Stimulated activated CD4-positive, alpha-beta T cell treated with anti-CD3 and anti-CD28 coated beads, Interleukin-4, amount 100 ng/mL, for 24 hours (primary cell): Measurements from ENCODE around the gene THSD7A.

ENCODE experiments used
- DNase-seq: peaks from one replicate; pipeline ENCODE4 v3.0.0-alpha.2; 2020

Gene THSD7A

GRCh38 chr7:11811709-11812108, 20.3 kb downstream of the THSD7A start:
- DNase-seq, result no peak

GRCh38 chr7:11810043-11810625, 21.9 kb downstream of the THSD7A start:
- no peak for DNase-seq

GRCh38 chr7:11807000-11807399, 25.0 kb downstream of the THSD7A start:
- DNase-seq, result no peak

- no peak for DNase-seq
These were observed 27.4 kb downstream of the THSD7A start for GRCh38 chr7:11804621-11805020.

GRCh38 chr7:11795231-11795630, 36.8 kb downstream of the THSD7A start:
- no peak for DNase-seq

DNA sequence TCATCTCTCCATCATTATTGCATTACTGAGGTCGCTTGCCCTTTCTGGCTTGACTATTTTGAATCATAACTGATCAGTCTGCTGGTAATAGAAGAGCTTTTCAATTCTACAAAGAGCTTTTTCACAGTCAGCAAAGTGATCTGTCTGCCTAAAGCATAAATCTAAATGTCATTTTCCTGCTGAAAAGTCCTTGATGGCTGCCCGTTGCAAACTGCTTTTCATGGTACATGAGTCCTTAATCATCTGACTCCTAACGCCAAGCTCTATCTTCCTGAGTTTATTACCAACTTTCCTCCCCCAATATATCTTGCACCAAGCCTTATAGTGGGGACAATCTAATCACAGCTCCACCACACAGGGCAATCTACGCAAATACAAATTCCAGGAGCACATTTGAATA, 39.8 kb downstream of the THSD7A start:
- no peak for DNase-seq

DNA sequence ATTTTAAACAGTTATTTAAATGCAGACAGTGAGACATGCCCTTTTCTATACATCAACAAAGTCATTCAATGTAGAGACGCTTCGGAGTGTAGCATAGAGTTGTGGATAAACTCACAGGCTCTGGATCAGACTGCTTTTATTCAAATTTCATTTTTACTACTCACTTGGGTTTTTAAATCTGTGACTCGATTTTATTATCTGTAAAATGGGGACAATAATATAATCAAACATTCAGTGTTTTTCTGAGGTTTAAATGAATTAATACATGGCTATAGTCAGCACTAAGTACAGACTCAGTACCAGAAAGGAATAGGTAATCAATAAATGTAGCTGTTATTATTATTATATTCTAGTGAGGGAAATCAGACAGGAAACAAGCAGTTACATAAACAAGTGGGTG, 43.4 kb downstream of the THSD7A start:
- DNase-seq, result no peak

- no peak for DNase-seq
These were observed 44.5 kb downstream of the THSD7A start for GRCh38 chr7:11787534-11787933.

DNA sequence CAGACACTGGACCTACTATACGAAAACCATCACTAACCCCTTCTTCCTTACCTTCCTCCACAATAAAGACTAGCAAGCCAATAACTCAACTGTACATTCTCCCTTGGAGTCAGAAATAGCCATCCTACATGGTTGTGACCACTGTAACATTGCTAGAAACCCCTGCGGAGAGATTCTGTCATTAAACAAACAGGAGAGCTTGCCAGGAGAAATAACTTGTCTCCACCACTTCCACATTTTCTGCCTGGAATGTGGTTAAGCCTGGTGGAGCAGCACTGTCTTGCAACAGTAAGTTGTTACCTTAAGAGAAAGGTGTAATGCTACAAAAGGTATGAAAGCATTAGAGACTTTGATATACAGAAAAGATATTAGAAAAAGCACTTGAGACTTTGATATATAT, 45.8 kb downstream of the THSD7A start:
- DNase-seq, result no peak

DNA sequence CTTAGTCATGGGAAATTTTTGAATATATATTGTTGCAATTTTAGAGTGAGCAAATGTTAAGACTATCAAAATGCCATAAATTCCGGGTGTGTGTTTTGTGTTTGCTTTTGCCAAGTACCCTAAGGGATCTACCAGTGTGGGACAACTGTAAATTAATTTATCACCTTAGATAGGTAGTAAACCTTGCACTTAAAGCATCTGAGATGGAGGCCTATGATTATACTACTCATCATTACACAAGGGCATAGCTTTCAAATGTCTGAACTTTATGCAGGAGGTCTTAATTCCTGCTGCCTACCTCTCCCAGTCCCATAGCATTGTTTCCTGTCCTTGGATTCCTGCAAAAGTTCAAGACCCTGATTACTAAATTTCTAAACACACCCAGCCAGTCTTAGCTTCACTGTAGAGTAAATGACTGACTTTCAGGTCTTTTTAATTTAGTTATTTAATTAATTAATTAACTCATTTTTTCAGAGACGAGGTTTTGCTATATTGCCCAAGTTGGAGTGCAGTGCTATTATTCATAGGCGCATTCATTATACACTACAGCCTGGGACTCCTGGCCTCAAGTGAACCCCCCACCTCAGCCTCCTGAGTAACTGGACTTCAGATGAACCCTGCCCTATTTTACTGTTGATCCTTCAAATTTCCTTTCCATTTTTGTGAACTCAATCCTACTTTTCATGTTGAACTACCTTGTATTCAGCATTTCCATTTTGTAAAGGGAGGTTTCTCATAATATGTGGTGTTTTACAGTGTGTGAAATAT, 47.0 kb downstream of the THSD7A start:
- DNase-seq, result no peak

GRCh38 chr7:11779864-11780674, 51.9 kb downstream of the THSD7A start:
- DNase-seq, result no peak

DNA sequence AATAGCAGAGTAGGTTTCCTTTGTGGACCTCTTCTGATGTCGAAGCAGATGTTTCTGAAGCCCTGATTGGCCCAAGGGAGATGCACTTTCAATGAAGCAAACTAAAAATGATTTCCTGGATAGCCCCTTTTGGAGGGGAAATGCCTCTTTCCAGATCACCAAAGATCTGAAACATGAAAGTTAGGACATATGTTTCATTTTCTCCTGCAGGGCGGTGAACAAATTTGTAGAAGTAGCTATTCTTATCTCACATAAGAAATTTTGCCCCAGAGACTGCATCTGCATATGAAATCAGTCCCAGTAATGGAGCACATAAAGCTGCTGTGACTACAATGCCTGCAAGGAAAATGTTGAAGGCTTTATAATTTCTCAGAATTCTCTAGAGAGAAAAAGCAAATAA, 56.0 kb downstream of the THSD7A start:
- no peak for DNase-seq

GRCh38 chr7:11775401-11775800, 56.6 kb downstream of the THSD7A start:
- DNase-seq, result no peak

GRCh38 chr7:11768263-11768662, 63.7 kb downstream of the THSD7A start:
- no peak for DNase-seq

GRCh38 chr7:11767148-11767547, 64.8 kb downstream of the THSD7A start:
- no peak for DNase-seq

DNA sequence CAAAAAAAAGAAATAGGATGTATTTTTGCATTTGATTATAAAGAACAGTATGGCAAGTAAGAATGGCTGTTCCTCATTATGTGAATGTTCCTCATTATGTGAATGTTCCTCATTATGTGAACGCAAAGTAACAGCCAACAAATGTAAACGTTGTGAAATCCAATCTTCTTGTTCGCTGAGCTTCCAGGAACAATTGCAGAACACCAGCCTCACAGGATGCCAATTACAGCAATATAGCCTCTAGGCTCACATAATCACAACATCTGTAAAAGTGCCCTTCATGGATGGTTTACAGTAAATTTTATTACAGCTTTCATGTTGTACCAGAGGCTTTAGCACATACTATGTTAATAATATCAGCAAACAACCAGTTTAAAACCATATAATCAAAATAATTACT, 71.6 kb downstream of the THSD7A start:
- no peak for DNase-seq

GRCh38 chr7:11758627-11759111, 73.3 kb downstream of the THSD7A start:
- no peak for DNase-seq

GRCh38 chr7:11757153-11757552, 74.8 kb downstream of the THSD7A start:
- no peak for DNase-seq

DNA sequence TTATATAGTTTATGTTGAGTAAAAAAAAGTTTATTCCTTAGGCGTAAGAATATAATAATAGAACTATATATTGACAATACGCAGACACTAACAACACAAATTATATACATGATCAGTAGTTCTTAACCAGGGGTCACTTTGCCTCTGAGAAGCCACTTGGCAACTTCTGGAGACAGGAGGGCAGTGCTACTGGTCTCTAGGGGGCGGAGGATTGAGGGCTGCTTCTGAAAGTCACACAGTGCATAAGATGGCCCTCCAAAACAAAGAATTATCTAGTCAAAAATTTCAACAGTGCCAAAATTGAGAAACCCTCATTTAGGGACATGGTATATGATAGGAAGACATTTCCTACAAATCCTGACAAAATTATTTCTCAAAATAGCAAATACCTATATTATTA, 77.1 kb downstream of the THSD7A start:
- DNase-seq, result no peak

GRCh38 chr7:11754123-11754522, 77.9 kb downstream of the THSD7A start:
- DNase-seq, result no peak

DNA sequence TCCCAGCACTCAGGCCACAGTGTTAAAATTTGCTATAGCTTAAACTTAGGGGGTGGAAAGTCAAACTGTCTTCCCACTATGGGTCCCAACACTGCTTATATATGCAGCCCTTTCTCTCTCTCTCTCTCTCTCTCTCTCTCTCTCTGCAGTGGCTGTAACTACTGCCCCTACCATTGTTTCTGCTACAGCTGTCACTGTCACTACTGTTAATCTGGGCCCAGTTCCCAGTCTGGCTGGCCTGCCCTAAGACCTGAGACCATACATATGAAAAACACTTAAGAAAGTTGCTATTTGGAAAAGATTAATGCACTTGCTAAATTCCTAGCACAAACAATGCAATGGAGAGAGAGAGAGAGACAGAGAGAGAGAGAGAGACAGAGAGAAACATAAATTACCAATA, 78.6 kb downstream of the THSD7A start:
- no peak for DNase-seq

GRCh38 chr7:11751807-11752389, 80.1 kb downstream of the THSD7A start:
- DNase-seq, result no peak

DNA sequence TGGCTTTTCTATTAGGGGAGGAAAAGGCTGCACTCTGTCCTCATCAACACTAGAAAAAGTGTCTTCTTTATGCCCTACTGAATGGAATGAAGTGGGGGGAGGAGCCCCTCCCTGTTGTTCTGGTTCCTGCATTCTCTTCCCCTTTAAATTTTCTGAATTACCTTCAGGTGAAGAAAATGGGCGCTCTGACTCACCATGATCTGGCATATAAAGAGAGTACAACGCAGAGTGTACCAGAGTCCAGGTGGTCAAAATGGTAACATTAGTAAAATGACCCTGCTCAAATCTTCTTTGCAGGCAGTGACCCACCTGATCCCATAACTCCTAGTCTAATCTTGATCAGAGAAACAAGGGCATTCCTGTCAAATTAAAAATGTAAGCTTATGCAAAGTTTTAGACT, 80.7 kb downstream of the THSD7A start:
- DNase-seq, result no peak

- DNase-seq, result no peak
These were observed 81.8 kb downstream of the THSD7A start for GRCh38 chr7:11750191-11750590.
